Ovary (tissue), 9 donors: ENCODE results near the gene ODAD4. TPM values are rescaled to one million over a fixed set of nuclear protein-coding genes. Genes with fewer than 3 reads are reported as not detected.

Experiments used
- DNase-seq, 5 donors: peaks; one replicate each; pipeline ENCODE4 v3.0.0-alpha.2; 2019 to 2020
- H3K27ac ChIP-seq, 2 donors: fragments of 200-600 bp; one replicate each; pipeline versions ENCODE4 v1.5.1 to v1.8.0; 2019 to 2022
- H3K27me3 ChIP-seq: fragments of 200-600 bp; one replicate; pipeline ENCODE4 v1.8.0; 2022
- H3K36me3 ChIP-seq: fragments of 200-600 bp; sonication (generic); one replicate; pipeline ENCODE4 v1.5.1; 2019
- H3K4me1 ChIP-seq: one replicate; pipeline ENCODE4 v1.8.1; 2013; ENCODE audit warnings: mild to moderate bottlenecking, moderate library complexity; ENCODE audit not compliant: insufficient read depth
- H3K4me3 ChIP-seq: fragments of 200-600 bp; sonication (generic); one replicate; pipeline ENCODE4 v1.5.1; 2017
- H3K9me3 ChIP-seq, 2 donors: fragments of 200-600 bp in 1 of 2; sonication (generic) in 1 of 2; one replicate each; pipeline versions ENCODE4 v1.5.1 to v1.8.1; 2013 to 2019; ENCODE audit warnings: mild to moderate bottlenecking in 1 of 2, moderate library complexity in 1 of 2
- EP300 ChIP-seq: sonication (generic); formaldehyde crosslinking; IDR thresholded peaks from one replicate; pipeline ENCODE4 v1.6.1; 2017; ENCODE audit warnings: antibody characterized with exemption
- POLR2A ChIP-seq: fragments of 450-650 bp; IDR thresholded peaks from one replicate; pipeline ENCODE4 v1.6.1; 2017; ENCODE audit warnings: antibody characterized with exemption, mild to moderate bottlenecking, moderate library complexity
- WGBS, 3 donors: extraction: QIAGEN DNeasy Blood & Tissue Kit in 1 of 3; methylation state at CpG; one replicate each; pipeline versions ENCODE4 v1.1.5 to v1.1.7; 2013 to 2017; 5-methylcytosine and 5-hydroxymethylcytosine counted together
- intact Hi-C, 4 donors: fragments of 100-400 bp; cut with DNase I; formaldehyde crosslinking; loops; one replicate each; pipeline versions ENCODE4 v1.11.0 to v1.15.1; 2022 to 2023
- polyA plus RNA-seq, 2 donors: library from polyadenylated mRNA; stranded (reverse); fragments of 200-250 nt in 1 of 2; fragments of 350-450 nt in 1 of 2; fragmentation: Illumina TruSeq in 1 of 2; extraction: RNeasy Lipid Tissue Mini Kit (QIAGEN cat#74804) in 1 of 2; gene quantifications; one replicate each; pipeline ENCODE4 v1.2.3, GENCODE V29; 2013 to 2014
- total RNA-seq, 7 donors: library from RNA; depleted of rRNA in 2 of 7; stranded (reverse); fragments of >200 nt in 2 of 7; fragmentation: NEBNext Ultra II Directional in 3 of 7; extraction: Animal tissue kit (Norgen Biotek cat#: 25700) in 3 of 7; gene quantifications; one replicate each; pipeline versions ENCODE4 v1.1.0 to v1.2.4, GENCODE V29; 2016 to 2023
- TF ChIP-seq, protein P1 (sequence below), 3 donors: fragments of 450-650 bp in 2 of 3; fragments of 200-600 bp in 1 of 3; IDR thresholded peaks; one replicate each; pipeline versions ENCODE4 v1.5.1 to v1.8.0; 2016 to 2022; ENCODE audit warnings: antibody characterized with exemption in 3 of 3, mild to moderate bottlenecking in 1 of 3
- donor health status: DM: no; HTN: no; CAD: no; lungs with moderate emphysema.
- donor health status: DM: no; HTN: no; CAD: no.
- donor health status: Bipolar disorder and iron deficiency.
- donor health status: DM: yes; HTN: yes; CAD: no.
- donor health status: DM: no; HTN: no; CAD: no.
- donor health status: DM: yes; HTN: yes; CAD: no.

The ODAD4 gene
- total and polyA plus RNA-seq, 9 donors = 1.1 to 11.0 (median 2.1) TPM

DNA sequence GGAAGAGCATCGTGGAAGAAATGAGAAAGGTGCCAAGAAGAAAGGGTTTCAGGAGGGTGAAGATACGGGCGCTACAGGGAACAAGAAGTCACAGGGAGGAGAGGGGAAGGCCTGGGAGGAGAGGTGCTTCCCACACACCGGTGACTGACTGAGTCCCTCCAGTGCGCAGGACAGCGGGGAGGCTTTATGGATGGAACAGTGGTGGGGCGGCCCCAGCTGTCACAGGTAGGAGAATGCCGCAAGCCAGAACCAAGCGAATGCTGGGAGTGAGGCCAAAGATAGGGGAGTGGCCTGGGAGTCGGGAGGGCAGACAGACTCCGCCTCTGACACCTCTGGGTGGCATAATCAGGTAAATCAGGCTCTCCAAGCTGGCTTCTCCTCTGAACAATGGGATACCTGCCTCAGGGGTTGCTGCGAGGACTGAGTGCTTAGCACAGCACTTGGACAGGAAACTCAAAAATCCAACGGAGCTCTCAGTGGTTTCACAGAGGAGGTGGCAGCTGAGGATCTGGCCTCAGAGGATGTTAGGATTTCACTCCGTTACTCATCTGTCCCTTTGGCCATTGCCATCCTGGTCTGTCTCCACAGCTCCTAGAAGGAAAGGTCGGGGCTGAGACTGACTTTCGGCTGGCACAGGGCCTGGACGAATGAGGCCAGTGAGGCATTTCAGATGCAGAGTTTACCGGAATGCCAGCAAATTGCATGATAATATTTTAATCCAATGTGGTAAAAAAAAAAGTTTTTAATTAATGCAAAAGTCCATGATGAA is 35.5 kb downstream of the ODAD4 start:
- no peak for TF ChIP-seq EP300
- TF ChIP-seq, protein P1, sequence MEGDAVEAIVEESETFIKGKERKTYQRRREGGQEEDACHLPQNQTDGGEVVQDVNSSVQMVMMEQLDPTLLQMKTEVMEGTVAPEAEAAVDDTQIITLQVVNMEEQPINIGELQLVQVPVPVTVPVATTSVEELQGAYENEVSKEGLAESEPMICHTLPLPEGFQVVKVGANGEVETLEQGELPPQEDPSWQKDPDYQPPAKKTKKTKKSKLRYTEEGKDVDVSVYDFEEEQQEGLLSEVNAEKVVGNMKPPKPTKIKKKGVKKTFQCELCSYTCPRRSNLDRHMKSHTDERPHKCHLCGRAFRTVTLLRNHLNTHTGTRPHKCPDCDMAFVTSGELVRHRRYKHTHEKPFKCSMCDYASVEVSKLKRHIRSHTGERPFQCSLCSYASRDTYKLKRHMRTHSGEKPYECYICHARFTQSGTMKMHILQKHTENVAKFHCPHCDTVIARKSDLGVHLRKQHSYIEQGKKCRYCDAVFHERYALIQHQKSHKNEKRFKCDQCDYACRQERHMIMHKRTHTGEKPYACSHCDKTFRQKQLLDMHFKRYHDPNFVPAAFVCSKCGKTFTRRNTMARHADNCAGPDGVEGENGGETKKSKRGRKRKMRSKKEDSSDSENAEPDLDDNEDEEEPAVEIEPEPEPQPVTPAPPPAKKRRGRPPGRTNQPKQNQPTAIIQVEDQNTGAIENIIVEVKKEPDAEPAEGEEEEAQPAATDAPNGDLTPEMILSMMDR (IDR thresholded peaks at IDR 0.05) = no peak
- TF ChIP-seq POLR2A = no peak
- H3K4me3 ChIP-seq = peak overlapping the region; percentile 95
- peaks cover 7% of the 10 kb centered on the region for H3K4me1 ChIP-seq
- no peaks in the 10 kb centered on the region for H3K27me3 ChIP-seq
- H3K9me3 ChIP-seq = no peaks in the 10 kb centered on the region
- peak overlapping the region; percentile 0 to 70 for H3K27ac ChIP-seq
- no peaks in the 10 kb centered on the region for H3K36me3 ChIP-seq
- DNase-seq = peak; percentile 58 to 68 (median 62)
- intact Hi-C loops = loop anchor here in 3 of 4 donors (5.0 to 10.0 kb wide), 3 partner anchors 51 to 149 kb away; partner anchors contain the start of genes DHX58 (in 1 of the 3) and DNAJC7 (in 1 of the 3)
- 3 to 7% (median 4%) methylated on average over 18 of the region's 18 CpGs for WGBS, 3 donors

DNA sequence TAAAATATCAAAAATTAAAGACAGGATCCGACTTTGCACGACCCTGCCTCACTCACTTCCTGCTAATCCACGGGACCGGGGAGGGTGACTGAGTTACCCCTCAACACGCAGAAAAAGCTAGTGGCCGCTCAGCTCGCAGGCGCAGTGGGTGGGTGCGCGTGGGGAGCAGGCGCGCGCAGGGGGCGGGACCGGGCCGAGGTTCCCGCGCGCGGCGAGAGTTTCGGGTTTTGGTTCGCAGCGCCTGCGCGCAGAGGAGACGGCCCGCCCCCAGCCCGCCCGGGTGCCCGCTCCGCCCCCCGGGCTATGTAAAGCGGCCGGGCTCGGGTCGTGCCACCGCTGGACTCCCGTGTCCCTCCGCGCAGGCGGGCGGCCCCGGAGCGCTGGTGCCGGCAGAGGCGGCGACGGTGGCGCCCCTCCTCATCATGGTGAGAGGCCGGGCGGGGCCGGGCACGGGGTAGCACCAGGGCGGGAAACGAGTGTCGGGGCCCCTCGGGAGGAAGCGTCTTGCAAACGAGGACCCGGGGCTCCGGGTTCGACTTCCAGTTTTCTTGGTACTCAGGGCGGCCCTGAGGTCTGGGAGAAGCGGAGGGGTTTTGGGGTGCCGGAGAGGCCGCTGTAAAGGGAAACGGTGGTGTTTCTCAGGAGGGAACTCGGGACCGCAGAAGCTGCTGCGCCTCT is 36.2 kb downstream of the ODAD4 start, which contains the start of gene CNP:
TSS of gene CNP (plus strand) at position 333 of the 678 bp plus-strand sequence. CDS start at position 423, 90 bp downstream.
- peak; percentile 89 to 95 (median 91) for DNase-seq
- peak within 1 kb of the TSS; percentile 64 to 70 for H3K27ac ChIP-seq
- intact Hi-C loops = loop anchor here in 3 of 4 donors (5.0 to 10.0 kb wide), 3 partner anchors 51 to 148 kb away; partner anchors contain the start of genes DHX58 (in 1 of the 3) and DNAJC7 (in 1 of the 3)
- peak within 1 kb of the TSS; percentile 95 for H3K4me3 ChIP-seq
- H3K36me3 ChIP-seq = no peaks in the 10 kb centered on the region
- peaks cover 7% of the 10 kb centered on the region for H3K4me1 ChIP-seq
- no peaks in the 10 kb centered on the region for H3K27me3 ChIP-seq
- H3K9me3 ChIP-seq = no peaks in the 10 kb centered on the region
- TF ChIP-seq, protein P1 (IDR thresholded peaks at IDR 0.05) = peak in 1 of 3 donors; percentile 29
- TF ChIP-seq EP300 (no peak), POLR2A (peak; percentile 40)
- 0 to 1% (median 0%) methylated on average over 61 to 71 of the region's 71 CpGs for WGBS, 3 donors

DNA sequence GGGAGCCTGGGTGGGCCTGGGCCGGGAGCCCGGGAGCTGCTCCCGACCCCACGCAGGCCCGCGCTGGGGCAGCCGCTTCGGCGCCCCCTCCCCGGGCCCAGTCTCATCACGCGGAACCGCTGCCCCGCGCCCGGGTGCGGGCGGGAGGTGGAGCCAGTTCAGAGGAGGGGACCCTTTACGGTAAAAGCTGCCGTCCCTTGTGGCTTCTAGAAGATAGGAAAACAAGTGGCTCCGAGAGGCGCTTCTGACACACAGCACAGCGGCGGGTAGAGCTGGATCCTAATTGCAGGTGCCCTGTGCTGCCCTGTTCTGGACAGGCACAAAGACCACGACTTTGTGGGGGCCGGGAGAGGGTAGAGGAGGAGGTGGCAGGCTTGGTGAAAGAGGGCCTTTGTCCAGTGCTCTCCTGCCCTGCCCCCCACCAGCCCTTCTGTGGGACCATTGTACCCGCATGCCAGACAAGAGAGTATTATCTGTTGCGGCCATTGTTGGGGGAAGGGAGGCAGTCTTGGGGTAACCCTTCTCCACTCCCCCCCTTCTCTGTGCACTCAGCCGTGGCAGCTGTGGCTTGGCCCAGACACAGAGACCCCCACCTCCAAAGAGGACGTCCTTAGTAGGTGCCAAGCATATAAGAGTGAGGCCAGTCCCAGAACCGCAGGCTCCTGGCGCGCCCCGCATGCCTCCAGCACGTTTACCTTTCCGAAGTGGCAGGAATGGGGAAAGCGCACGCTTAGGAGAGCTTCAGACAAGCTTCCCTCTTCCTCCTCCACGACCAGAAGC is 36.9 kb downstream of the ODAD4 start:
- 8 to 20% (median 11%) methylated on average over 30 to 39 of the region's 39 CpGs for WGBS, 3 donors
- TF ChIP-seq POLR2A (no peak), EP300 (no peak)
- TF ChIP-seq, protein P1 (IDR thresholded peaks at IDR 0.05) = no peak
- Histone ChIP-seq H3K36me3 (no peaks in the 10 kb centered on the region), H3K4me1 (peaks cover 7% of the 10 kb centered on the region), H3K4me3 (peak overlapping the region; percentile 95), H3K27me3 (no peaks in the 10 kb centered on the region), H3K9me3 (no peaks in the 10 kb centered on the region), H3K27ac (peak overlapping the region; percentile 64 to 70)
- intact Hi-C loops = loop anchor here in 3 of 4 donors (5.0 to 10.0 kb wide), 3 partner anchors 50 to 147 kb away; partner anchors contain the start of genes DHX58 (in 1 of the 3) and DNAJC7 (in 1 of the 3)
- DNase-seq = peak; percentile 27 to 59 (median 43)
